Peyer's patch (tissue), 4 donors: Measurements from ENCODE around the gene NT5DC4. TPM values are rescaled to one million over a fixed set of nuclear protein-coding genes. Genes with fewer than 3 reads are reported as not detected.

Experiments
- DNase-seq, 3 donors: peaks; one replicate each; pipeline ENCODE4 v3.0.0-alpha.2; 2017 to 2019
- H3K27ac ChIP-seq, 4 donors: fragments of 200-600 bp; sonication (generic); one replicate each; pipeline ENCODE4 v1.5.1; 2016 to 2019
- H3K27me3 ChIP-seq, 2 donors: fragments of 200-600 bp; sonication (generic); one replicate each; pipeline ENCODE4 v1.5.1; 2019
- H3K36me3 ChIP-seq, 3 donors: fragments of 200-600 bp; sonication (generic); one replicate each; pipeline ENCODE4 v1.5.1; 2016 to 2019
- H3K4me1 ChIP-seq, 4 donors: fragments of 200-600 bp; sonication (generic); one replicate each; pipeline ENCODE4 v1.5.1; 2016 to 2019
- H3K4me3 ChIP-seq, 4 donors: fragments of 200-600 bp; sonication (generic); 1 replicate in 3 of 4; 2 replicates in 1 of 4; pipeline ENCODE4 v1.5.1; 2016 to 2019; ENCODE audit warnings: mild to moderate bottlenecking in 1 of 4
- H3K9me3 ChIP-seq, 4 donors: fragments of 200-600 bp; sonication (generic); one replicate each; pipeline ENCODE4 v1.5.1; 2016 to 2019; ENCODE audit warnings: mild to moderate bottlenecking in 1 of 4
- CTCF ChIP-seq, 6 experiments: fragments of 450-650 bp in 4 of 6; fragments of 200-600 bp in 2 of 6; sonication (generic) in 1 of 6; IDR thresholded peaks; one replicate each; pipeline ENCODE4 v1.5.1; 2017 to 2019; ENCODE audit warnings: antibody characterized with exemption in 6 of 6, mild to moderate bottlenecking in 3 of 6, moderate library complexity in 1 of 6
- POLR2A ChIP-seq, 2 donors: fragments of 450-650 bp; IDR thresholded peaks; one replicate each; pipeline ENCODE4 v1.5.1; 2017; ENCODE audit warnings: antibody characterized with exemption in 2 of 2, mild to moderate bottlenecking in 2 of 2, moderate library complexity in 2 of 2
- total RNA-seq, 4 donors: library from RNA; depleted of rRNA; stranded (reverse); fragments of >200 nt; gene quantifications; one replicate each; pipeline ENCODE4 v1.1.0, GENCODE V29; 2016

The NT5DC4 gene
- total RNA-seq, 4 donors from 2014 or later = 5.8 TPM; not detected in 3

- peak in 1 of 3 donors; percentile 49 for DNase-seq
- Histone ChIP-seq H3K9me3 (no peaks in the 10 kb centered on the region), H3K36me3 (no peaks in the 10 kb centered on the region), H3K4me1 (no peaks in the 10 kb centered on the region), H3K27ac (no peak within 1 kb of the TSS), H3K27me3 (no peaks in the 10 kb centered on the region), H3K4me3 (no peak within 1 kb of the TSS)
- TF ChIP-seq POLR2A (IDR thresholded peaks at IDR 0.05) (no peak), CTCF (IDR thresholded peaks at IDR 0.05) (no peak)
Measured at GRCh38 chr2:112784199-112785189, 63.7 kb downstream of the NT5DC4 start, which contains the start of gene IL1A. Gene IL1A (minus strand): TSS chr2:112784493. CDS start chr2:112783770, 723 bp downstream.

GRCh38 chr2:112787294-112787693 is 66.5 kb downstream of the NT5DC4 start:
- TF ChIP-seq CTCF (IDR thresholded peaks at IDR 0.05) = no peak
- no peak for TF ChIP-seq POLR2A (IDR thresholded peaks at IDR 0.05)
- no peaks in the 10 kb centered on the region for H3K27me3 ChIP-seq
- no peaks in the 10 kb centered on the region for H3K36me3 ChIP-seq
- no peak overlapping the region for H3K27ac ChIP-seq
- no peaks in the 10 kb centered on the region for H3K9me3 ChIP-seq
- no peak for DNase-seq
- H3K4me1 ChIP-seq = no peaks in the 10 kb centered on the region
- H3K4me3 ChIP-seq = no peak overlapping the region

GRCh38 chr2:112787729-112788393 is 67.0 kb downstream of the NT5DC4 start:
- Histone ChIP-seq H3K4me1 (no peaks in the 10 kb centered on the region), H3K4me3 (no peak overlapping the region), H3K9me3 (no peaks in the 10 kb centered on the region), H3K27ac (no peak overlapping the region), H3K27me3 (no peaks in the 10 kb centered on the region), H3K36me3 (no peaks in the 10 kb centered on the region)
- no peak for DNase-seq
- TF ChIP-seq POLR2A (IDR thresholded peaks at IDR 0.05) = no peak
- TF ChIP-seq CTCF (IDR thresholded peaks at IDR 0.05) = no peak

GRCh38 chr2:112788653-112789052 is 67.8 kb downstream of the NT5DC4 start:
- H3K4me1 ChIP-seq = no peaks in the 10 kb centered on the region
- no peak for DNase-seq
- H3K27me3 ChIP-seq = no peaks in the 10 kb centered on the region
- H3K36me3 ChIP-seq = no peaks in the 10 kb centered on the region
- H3K27ac ChIP-seq = no peak overlapping the region
- H3K9me3 ChIP-seq = no peaks in the 10 kb centered on the region
- TF ChIP-seq CTCF (IDR thresholded peaks at IDR 0.05) = no peak
- TF ChIP-seq POLR2A (IDR thresholded peaks at IDR 0.05) = no peak
- H3K4me3 ChIP-seq = no peak overlapping the region

Other genes starting within 250 kb of the NT5DC4 start
- 10 to 100 TPM in 3 of 4 donors, 1 to 10 TPM in 1; 6.8 to 15.7 (median 13.2) TPM for gene TTL, start 238.9 kb upstream of the NT5DC4 start, total RNA-seq
- 10 to 100 TPM in 2 of 4 donors, 1 to 10 TPM in 2; 7.5 to 15.8 (median 10.0) TPM for gene POLR1B, start 178.6 kb upstream of the NT5DC4 start, total RNA-seq
- gene CHCHD5, start 136.4 kb upstream of the NT5DC4 start, total RNA-seq = 10 to 100 TPM in 3 of 4 donors, 1 to 10 TPM in 1; 8.3 to 20.7 (median 11.4) TPM
- gene SLC20A1, start 75.1 kb upstream of the NT5DC4 start, total RNA-seq = 100 to 1,000 TPM in 3 of 4 donors, 10 to 100 TPM in 1; 48.7 to 143 (median 122) TPM
- 10 to 100 TPM in 1 of 4 donors, 1 to 10 TPM in 1, under 1 TPM in 2; 0.54 to 19.0 (median 1.3) TPM for gene CKAP2L, start 43.6 kb downstream of the NT5DC4 start, total RNA-seq
- gene IL1A, start 63.5 kb downstream of the NT5DC4 start, total RNA-seq = not detected
- gene IL1B, start 115.8 kb downstream of the NT5DC4 start, total RNA-seq = 1 to 10 TPM in 1 of 4 donors, under 1 TPM in 1, not detected in 2; 0.53 to 9.1 TPM
- gene IL37, start 190.1 kb downstream of the NT5DC4 start, total RNA-seq = not detected